GM06990 (cell line): ENCODE measurements around the gene RFX4.

Experiments
- DNase-seq: peaks from one replicate; pipeline ENCODE4 v3.0.0-alpha.2; 2011; ENCODE audit not compliant: insufficient read length; ENCODE audit errors: extremely low read depth
- H3K27me3 ChIP-seq: replicated peaks from 2 replicates; pipeline ENCODE4 v1.6.0; 2011; ENCODE audit warnings: low read length; ENCODE audit not compliant: control insufficient read depth, insufficient read depth
- H3K36me3 ChIP-seq: 2 replicates; pipeline ENCODE4 v1.5.1; 2011; ENCODE audit warnings: low read length; ENCODE audit not compliant: control insufficient read depth, insufficient read depth
- H3K4me3 ChIP-seq: replicated peaks from 2 replicates; pipeline ENCODE4 v1.5.1; 2011; ENCODE audit warnings: low read depth, mild to moderate bottlenecking, control low read depth, low read length
- CTCF ChIP-seq: IDR thresholded peaks from 2 replicates; pipeline ENCODE4 v1.5.1; 2011; ENCODE audit warnings: low read length, control low read depth, mild to moderate bottlenecking, inconsistent platforms; ENCODE audit not compliant: insufficient read depth, poor library complexity, severe bottlenecking

RFX4 gene

GRCh38 chr12:106712768-106713167 lies 130.0 kb downstream of the RFX4 start:
- no peaks in the 10 kb centered on the region for H3K36me3 ChIP-seq
- no peak for TF ChIP-seq CTCF

GRCh38 chr12:106714926-106715325 lies 132.1 kb downstream of the RFX4 start:
- TF ChIP-seq CTCF = no peak
- Histone ChIP-seq H3K27me3 (no peaks in the 10 kb centered on the region), H3K36me3 (no peaks in the 10 kb centered on the region), H3K4me3 (no peak overlapping the region)
- DNase-seq = no peak

More at GRCh38 chr12:106712768-106713167, 130.0 kb downstream of the RFX4 start:
- DNase-seq = no peak
- Histone ChIP-seq H3K27me3 (no peaks in the 10 kb centered on the region), H3K4me3 (no peak overlapping the region)

- no peak for DNase-seq
- Histone ChIP-seq H3K27me3 (no peaks in the 10 kb centered on the region), H3K4me3 (no peak overlapping the region), H3K36me3 (no peaks in the 10 kb centered on the region)
- no peak for TF ChIP-seq CTCF
These were observed 132.8 kb downstream of the RFX4 start for GRCh38 chr12:106715582-106715981.

GRCh38 chr12:106717673-106718072 lies 134.9 kb downstream of the RFX4 start:
- Histone ChIP-seq H3K4me3 (no peak overlapping the region), H3K36me3 (no peaks in the 10 kb centered on the region), H3K27me3 (no peaks in the 10 kb centered on the region)
- DNase-seq = no peak
- TF ChIP-seq CTCF = no peak

GRCh38 chr12:106719879-106720278 lies 137.1 kb downstream of the RFX4 start:
- Histone ChIP-seq H3K36me3 (no peaks in the 10 kb centered on the region), H3K4me3 (no peak overlapping the region), H3K27me3 (no peaks in the 10 kb centered on the region)
- no peak for DNase-seq
- TF ChIP-seq CTCF = no peak

- Histone ChIP-seq H3K27me3 (no peaks in the 10 kb centered on the region), H3K4me3 (no peak overlapping the region), H3K36me3 (no peaks in the 10 kb centered on the region)
- no peak for DNase-seq
- TF ChIP-seq CTCF = no peak
These were observed 137.9 kb downstream of the RFX4 start for GRCh38 chr12:106720696-106721095.
